HUES6 (cell line): ENCODE data around the gene UBR2.
"Not testable (repeated sequence)": the region's sequence is repeated elsewhere in the genome, so short reads cannot be mapped to it uniquely, and the experiment has no call there.

Source experiments
- H3K27ac ChIP-seq: 2 replicates; pipeline ENCODE4 v1.7.0; 2013; ENCODE audit warnings: low read depth, mild to moderate bottlenecking, low read length, inconsistent platforms
- H3K27me3 ChIP-seq: 2 replicates; pipeline ENCODE4 v1.6.1; 2013; ENCODE audit warnings: low read length; ENCODE audit not compliant: control insufficient read depth, insufficient read depth
- H3K36me3 ChIP-seq: 2 replicates; pipeline ENCODE4 v1.6.1; 2013; ENCODE audit warnings: low read length; ENCODE audit not compliant: control insufficient read depth, insufficient read depth
- H3K4me1 ChIP-seq: 2 replicates; pipeline ENCODE4 v1.6.1; 2013; ENCODE audit warnings: low read length; ENCODE audit not compliant: control insufficient read depth, insufficient read depth
- H3K4me3 ChIP-seq: 2 replicates; pipeline ENCODE4 v1.5.1; 2013; ENCODE audit warnings: low read depth, low read length
- H3K9ac ChIP-seq: one replicate; pipeline ENCODE4 v1.6.1; 2013; ENCODE audit warnings: mild to moderate bottlenecking, low read length
- H3K9me3 ChIP-seq: 2 replicates; pipeline ENCODE4 v1.6.1; 2013; ENCODE audit warnings: low read depth, low read length; ENCODE audit not compliant: control insufficient read depth, insufficient read depth

UBR2 gene

GRCh38 chr6:42555477-42556457 lies 8.1 kb upstream of the UBR2 start:
- Histone ChIP-seq H3K36me3 (no peaks in the 10 kb centered on the region), H3K4me3 (no peak overlapping the region), H3K4me1 (no peaks in the 10 kb centered on the region; the same call in 1 of the 2 replicates), H3K9ac (no peak overlapping the region), H3K9me3 (no peaks in the 10 kb centered on the region; the same call in 1 of the 2 replicates), H3K27ac (no peak overlapping the region), H3K27me3 (0 out of 2 replicates have a peak, but pooled peaks cover 2% of the 10 kb centered on the region)

- no peak overlapping the region for H3K27ac ChIP-seq
- no peak overlapping the region for H3K4me3 ChIP-seq
- no peaks in the 10 kb centered on the region; the same call in 1 of the 2 replicates for H3K9me3 ChIP-seq
- H3K4me1 ChIP-seq = no peaks in the 10 kb centered on the region; the same call in 1 of the 2 replicates
- no peak overlapping the region for H3K9ac ChIP-seq
- H3K36me3 ChIP-seq = no peaks in the 10 kb centered on the region
- 0 out of 2 replicates have a peak, but pooled peaks cover 2% of the 10 kb centered on the region for H3K27me3 ChIP-seq
Observed at GRCh38 chr6:42556462-42556861, 7.4 kb upstream of the UBR2 start.

- H3K27ac ChIP-seq, H3K9me3 ChIP-seq, H3K27me3 ChIP-seq, H3K9ac ChIP-seq, H3K36me3 ChIP-seq, H3K4me1 ChIP-seq, H3K4me3 ChIP-seq: not testable (repeated sequence)
Observed at GRCh38 chr6:42559276-42559675, 4.6 kb upstream of the UBR2 start.

- no peaks in the 10 kb centered on the region for H3K27me3 ChIP-seq
- no peaks in the 10 kb centered on the region for H3K9me3 ChIP-seq
- H3K27ac ChIP-seq = no peak overlapping the region
- H3K36me3 ChIP-seq = no peaks in the 10 kb centered on the region; the same call in 1 of the 2 replicates
- no peak overlapping the region for H3K9ac ChIP-seq
- H3K4me3 ChIP-seq = no peak overlapping the region
- H3K4me1 ChIP-seq = no peaks in the 10 kb centered on the region
Observed at GRCh38 chr6:42561986-42562385, 1.8 kb upstream of the UBR2 start.

- no peak overlapping the region for H3K9ac ChIP-seq
- H3K36me3 ChIP-seq = no peaks in the 10 kb centered on the region; the same call in 1 of the 2 replicates
- no peaks in the 10 kb centered on the region for H3K9me3 ChIP-seq
- no peaks in the 10 kb centered on the region for H3K4me1 ChIP-seq
- no peak overlapping the region for H3K4me3 ChIP-seq
- no peaks in the 10 kb centered on the region for H3K27me3 ChIP-seq
- H3K27ac ChIP-seq = no peak overlapping the region
Observed at GRCh38 chr6:42562788-42563405, 932 bp upstream of the UBR2 start.

GRCh38 chr6:42564506-42564825 lies 637 bp downstream of the UBR2 start:
- Histone ChIP-seq H3K4me1 (no peaks in the 10 kb centered on the region), H3K27me3 (no peaks in the 10 kb centered on the region), H3K9me3 (no peaks in the 10 kb centered on the region), H3K27ac (peak overlapping the region; percentile 55; the same call in 1 of the 2 replicates), H3K9ac (peak overlapping the region; percentile 88), H3K36me3 (no peaks in the 10 kb centered on the region; the same call in 1 of the 2 replicates), H3K4me3 (peak overlapping the region; percentile 91)

- H3K27ac ChIP-seq = no peak overlapping the region
- H3K9me3 ChIP-seq = no peaks in the 10 kb centered on the region
- H3K4me1 ChIP-seq = no peaks in the 10 kb centered on the region
- H3K4me3 ChIP-seq = peak overlapping the region; percentile 91
- H3K27me3 ChIP-seq = no peaks in the 10 kb centered on the region
- H3K9ac ChIP-seq = no peak overlapping the region
- no peaks in the 10 kb centered on the region; the same call in 1 of the 2 replicates for H3K36me3 ChIP-seq
Observed at GRCh38 chr6:42565823-42566613, 2.2 kb downstream of the UBR2 start.

- no peaks in the 10 kb centered on the region; the same call in 1 of the 2 replicates for H3K36me3 ChIP-seq
- no peaks in the 10 kb centered on the region for H3K4me1 ChIP-seq
- no peak overlapping the region for H3K27ac ChIP-seq
- no peak overlapping the region for H3K9ac ChIP-seq
- no peaks in the 10 kb centered on the region for H3K27me3 ChIP-seq
- H3K4me3 ChIP-seq = no peak overlapping the region
- no peaks in the 10 kb centered on the region for H3K9me3 ChIP-seq
Observed at GRCh38 chr6:42566614-42567208, 2.9 kb downstream of the UBR2 start.

GRCh38 chr6:42567237-42567636 lies 3.4 kb downstream of the UBR2 start:
- not testable (repeated sequence) for H3K27me3 ChIP-seq, H3K4me1 ChIP-seq

GRCh38 chr6:42569102-42570028 lies 5.5 kb downstream of the UBR2 start:
- Histone ChIP-seq H3K4me3 (no peak overlapping the region), H3K27ac (no peak overlapping the region)

More at GRCh38 chr6:42567237-42567636, 3.4 kb downstream of the UBR2 start:
- H3K9ac ChIP-seq, H3K27ac ChIP-seq, H3K36me3 ChIP-seq, H3K9me3 ChIP-seq, H3K4me3 ChIP-seq: not testable (repeated sequence)

More at GRCh38 chr6:42569102-42570028, 5.5 kb downstream of the UBR2 start:
- H3K27me3 ChIP-seq = no peaks in the 10 kb centered on the region
- H3K9ac ChIP-seq = no peak overlapping the region
- H3K4me1 ChIP-seq = no peaks in the 10 kb centered on the region
- H3K9me3 ChIP-seq = no peaks in the 10 kb centered on the region
- peaks cover 3% of the 10 kb centered on the region for H3K36me3 ChIP-seq
